OCI-LY7 (cell line): ENCODE measurements around the gene USP21.

Experiments used
- CTCF ChIP-seq: fragments of 200-600 bp; sonication (generic); conservative IDR thresholded peaks from 2 replicates; pipeline ENCODE4 v1.5.1; 2014; ENCODE audit warnings: mild to moderate bottlenecking, antibody characterized with exemption, low read length, moderate library complexity, mixed read lengths
- EZH2phosphoT487 ChIP-seq: fragments of 200-600 bp; sonication (generic); IDR thresholded peaks from 2 replicates; pipeline ENCODE4 v1.6.1; 2018; ENCODE audit warnings: low read depth, borderline replicate concordance, mild to moderate bottlenecking, mixed run types, antibody characterized with exemption, low read length, moderate library complexity, mixed read lengths

- TF ChIP-seq CTCF (no peak), EZH2phosphoT487 (no peak)
These were observed 15.6 kb downstream of the USP21 start for GRCh38 chr1:161174911-161175310.
